ENCODE measurements around the gene TBC1D1.

DNA sequence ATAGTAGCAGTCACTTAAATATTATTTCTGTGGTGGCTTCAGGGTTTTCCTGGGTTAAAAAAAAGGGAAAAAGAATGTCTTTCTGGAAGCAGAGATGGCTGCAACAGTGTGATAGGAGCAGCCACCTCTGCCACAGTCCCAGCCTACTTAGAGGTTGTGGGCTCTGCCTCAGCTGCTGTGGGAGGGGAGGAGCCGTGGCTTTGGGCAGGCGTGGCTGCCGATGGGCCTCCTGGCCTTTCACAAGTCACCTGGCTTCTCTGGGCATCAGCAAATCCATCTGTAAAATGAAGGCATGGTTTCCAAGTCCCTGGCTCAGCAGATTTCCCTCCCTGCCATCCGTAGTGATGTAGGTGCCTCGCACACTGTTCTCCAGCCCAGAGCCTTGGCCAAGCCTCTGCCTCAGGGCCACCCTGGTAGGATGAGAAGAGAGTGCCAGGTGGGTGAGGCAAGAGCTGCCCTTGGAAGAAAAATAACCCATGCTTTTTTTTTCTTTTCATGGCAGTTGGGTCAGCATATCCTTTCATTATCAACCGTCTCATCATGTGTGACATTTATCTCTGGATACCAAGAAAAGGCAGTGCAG, 135.4 kb downstream of the TBC1D1 start:
- TF ChIP-seq CTCF (IDR thresholded peaks at IDR 0.05) (no peak), POLR2A (IDR thresholded peaks at IDR 0.05) (no peak)
